ENCODE data around the gene FRMD5.
"Not testable (repeated sequence)": the region's sequence is repeated elsewhere in the genome, so short reads cannot be mapped to it uniquely, and the experiment has no call there.

The FRMD5 gene

DNA sequence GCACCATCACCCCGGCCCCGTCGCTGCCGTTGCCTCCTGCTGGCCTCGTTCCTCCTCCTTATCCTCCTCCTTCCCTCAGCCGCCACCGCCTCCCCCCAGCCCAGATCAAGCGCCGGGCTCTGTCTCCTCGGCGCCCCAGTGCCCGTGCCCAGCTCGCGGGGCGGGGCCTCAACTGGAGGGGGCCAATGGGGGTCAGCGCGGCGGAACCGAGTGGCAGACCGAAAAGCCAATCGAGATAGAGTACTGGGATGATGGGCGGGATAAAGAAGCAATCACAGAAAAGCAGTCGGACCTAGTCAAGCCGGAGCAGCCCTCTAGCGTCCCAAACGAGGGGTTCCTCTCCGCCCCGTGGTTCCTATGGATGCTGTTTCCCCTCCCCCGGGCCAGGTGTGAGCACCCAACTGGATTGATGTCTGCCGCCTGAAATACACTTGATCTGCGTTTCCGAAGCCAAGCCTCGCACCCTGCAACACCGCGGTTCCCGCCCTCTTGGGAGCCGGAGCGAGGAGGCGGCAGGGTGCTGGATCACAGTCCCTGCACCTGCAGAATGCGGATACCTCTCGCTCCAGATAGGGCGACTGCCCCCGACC is at the start of gene FRMD5:
Gene FRMD5 (minus strand): TSS at position 121 of the 590 bp plus-strand sequence.
- peak; percentile 92 for DNase-seq

DNA sequence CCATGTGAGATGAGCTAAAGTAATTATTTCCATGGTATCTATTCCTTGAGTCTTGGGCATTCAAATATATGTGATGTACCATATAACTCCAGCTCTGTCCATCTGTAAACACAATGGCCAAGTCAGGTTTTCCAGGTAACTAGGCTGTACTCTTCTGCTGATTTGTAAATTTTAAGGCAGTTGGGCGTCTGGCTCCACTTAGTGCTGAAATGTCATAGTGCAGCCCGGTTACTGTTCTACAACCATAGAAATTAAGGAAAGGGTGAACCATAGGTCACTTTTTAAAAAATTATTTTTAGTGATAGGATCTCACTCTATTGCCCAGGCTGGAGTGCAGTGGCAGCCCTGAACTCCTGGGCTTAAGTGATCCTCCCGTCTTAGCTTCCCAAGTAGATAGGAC is 48.8 kb upstream of the FRMD5 start:
- DNase-seq: no peak

DNA sequence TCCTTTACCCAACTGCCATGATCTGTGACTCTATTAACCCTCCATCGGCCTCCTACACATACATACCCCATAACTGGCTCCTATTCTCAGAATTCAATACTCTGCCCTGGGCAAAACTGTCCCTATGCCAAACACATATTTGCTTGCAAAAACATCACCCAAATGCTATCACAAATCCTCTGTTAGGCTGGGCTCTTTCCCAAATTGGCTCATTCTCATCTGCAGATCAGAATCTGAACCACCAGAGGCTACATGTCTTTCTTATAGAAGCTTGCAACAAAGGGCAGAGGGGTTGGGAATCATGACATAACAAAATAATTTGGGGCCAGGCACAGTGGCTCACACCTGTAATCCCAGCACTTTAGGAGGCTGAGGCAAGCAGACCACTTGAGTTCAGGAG is 48.1 kb upstream of the FRMD5 start:
- no peak for DNase-seq

DNA sequence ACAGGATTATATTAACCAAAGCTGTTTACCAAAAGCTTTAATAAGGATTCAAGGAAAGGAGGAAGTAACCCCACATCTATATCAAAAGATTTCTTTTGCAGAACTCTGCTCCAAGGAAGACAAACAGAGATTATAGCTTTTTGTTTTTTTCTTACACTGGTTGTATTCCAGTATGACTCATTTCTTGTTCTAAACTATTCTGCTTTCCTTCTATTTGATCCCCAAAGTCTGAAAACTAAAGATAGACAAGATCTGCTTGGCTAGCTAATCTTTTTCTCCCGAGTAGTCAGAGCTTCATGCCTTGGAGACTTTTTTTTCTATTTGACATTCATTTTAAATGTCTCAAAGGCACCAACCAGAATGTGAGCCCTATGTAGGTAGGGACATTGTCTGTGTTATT is 36.8 kb upstream of the FRMD5 start:
- DNase-seq: no peak

DNA sequence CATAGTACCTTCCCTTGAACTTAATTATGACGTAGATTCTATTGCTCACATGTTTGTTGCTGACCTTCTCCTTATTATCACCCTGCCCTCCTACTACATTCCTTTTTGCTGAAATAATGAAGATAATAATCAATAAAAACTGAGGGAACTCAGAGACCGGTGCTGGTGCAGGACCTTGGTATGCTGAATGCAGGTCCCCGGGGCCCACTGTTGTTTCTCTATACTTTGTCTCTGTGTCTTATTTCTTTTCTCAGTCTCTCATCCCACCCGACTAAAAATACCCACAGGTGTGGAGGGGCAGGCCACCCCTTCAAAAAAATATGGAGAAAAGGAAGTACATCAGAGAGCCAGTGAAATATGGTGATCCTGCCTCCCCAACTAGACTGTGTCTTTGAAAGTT is 34.2 kb upstream of the FRMD5 start:
- DNase-seq: not testable (repeated sequence)

DNA sequence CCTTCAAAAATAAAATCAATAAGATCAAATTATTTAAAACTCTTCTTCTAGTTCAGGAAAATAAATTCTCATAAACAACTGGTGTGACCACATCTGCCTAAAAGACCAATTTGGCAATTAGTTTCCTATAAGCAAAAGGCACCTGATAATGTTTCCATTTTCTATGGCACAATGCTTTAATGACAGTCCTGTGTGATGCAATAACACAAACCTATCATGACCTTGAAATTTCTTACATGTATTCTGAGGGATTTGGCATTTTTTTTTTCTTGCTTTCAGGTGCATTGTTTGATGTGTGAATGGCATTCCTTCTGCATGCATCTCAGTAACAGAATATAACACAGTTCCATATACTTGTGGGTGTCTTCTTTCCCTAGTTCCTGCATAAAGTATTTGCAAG is 32.5 kb upstream of the FRMD5 start:
- no peak for DNase-seq

DNA sequence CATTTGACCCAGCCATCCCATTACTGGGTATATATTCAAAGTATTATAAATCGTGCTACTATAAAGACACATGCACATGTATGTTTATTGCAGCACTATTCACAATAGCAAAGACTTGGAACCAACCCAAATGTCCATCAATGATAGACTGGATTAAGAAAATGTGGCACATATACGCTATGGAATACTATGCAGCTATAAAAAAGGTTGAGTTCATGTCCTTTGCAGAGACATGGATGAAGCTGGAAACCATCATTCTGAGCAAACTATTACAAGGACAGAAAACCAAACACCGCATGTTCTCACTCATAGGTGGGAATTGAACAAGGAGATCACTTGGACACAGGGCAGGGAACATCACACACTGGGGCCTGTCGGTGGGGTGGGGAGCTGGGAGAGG is 31.9 kb upstream of the FRMD5 start:
- not testable (repeated sequence) for DNase-seq

DNA sequence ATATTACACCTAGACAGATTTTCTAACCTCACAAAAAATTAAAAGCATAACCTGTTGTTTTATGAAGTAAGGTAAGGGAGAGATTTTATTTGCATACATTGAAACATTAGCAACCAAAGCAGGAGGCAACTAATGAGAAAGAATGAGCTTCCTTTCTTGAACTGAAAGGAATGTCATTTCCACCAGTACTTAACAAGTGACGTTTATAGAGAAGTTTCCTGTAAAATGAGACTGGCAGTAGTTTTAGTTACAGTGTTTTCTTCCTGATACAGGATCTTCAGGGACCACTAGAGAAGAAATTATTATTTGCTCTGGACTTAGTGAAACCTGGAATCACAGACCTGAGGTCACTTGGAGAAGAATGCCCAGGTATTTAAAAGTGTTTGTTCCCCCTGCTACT is 27.4 kb upstream of the FRMD5 start:
- DNase-seq: no peak

DNA sequence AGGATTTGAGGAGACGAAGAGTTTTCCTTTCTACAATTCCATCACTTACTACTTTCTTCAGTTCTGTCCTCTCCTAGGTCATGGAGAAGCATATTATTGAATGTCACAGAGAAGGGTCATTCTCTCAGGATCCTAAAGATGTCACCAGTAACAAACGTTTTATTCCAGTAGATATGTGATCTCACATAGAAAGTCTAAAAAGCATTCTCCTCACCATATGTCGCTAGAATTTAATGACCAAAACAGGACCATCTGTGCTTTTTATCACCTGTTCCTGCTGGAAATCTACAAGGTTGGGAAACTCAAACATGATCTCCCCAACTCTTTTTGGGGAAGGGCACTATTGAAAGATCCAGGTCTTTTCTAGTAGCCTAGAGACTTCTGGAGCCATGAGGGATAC is 24.0 kb upstream of the FRMD5 start:
- DNase-seq: no peak

DNA sequence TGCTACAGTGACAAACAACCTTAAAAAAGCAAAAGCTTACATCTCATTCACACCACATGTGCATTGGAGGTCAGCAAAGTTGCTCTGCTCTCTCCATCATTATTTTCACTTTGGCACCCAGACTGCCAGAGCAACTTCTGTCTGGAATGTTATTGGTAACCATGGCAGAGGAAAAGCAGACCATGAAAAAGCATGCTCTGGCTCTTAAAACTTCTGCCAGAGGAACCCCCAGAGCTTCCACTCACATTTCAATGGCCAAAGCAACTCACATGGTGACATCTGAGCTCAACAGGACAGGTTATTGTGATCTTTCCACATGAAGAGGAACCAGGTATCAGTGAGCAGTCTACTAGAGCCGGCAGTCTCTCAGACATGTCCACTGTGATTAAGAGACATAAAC is 21.9 kb upstream of the FRMD5 start:
- DNase-seq: no peak

DNA sequence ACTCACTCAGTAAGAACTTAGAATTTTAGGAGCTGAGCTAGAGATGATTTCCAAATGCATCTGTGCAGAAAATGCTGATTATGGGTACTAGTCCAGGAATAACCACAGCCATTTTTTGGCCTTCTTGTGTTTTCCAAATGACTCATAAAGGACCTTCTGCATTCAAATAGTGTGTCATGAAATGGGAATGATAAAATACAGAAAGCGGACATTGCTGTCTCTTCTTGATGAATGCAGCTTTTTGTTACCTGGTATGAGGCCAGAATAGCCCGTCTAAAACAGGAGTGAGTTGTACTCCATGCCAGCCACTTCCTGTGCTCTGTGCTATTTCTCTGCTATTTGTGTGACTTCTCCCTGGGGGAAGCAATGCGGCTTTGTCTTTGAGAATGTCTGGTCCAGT is 20.5 kb upstream of the FRMD5 start:
- DNase-seq: no peak

DNA sequence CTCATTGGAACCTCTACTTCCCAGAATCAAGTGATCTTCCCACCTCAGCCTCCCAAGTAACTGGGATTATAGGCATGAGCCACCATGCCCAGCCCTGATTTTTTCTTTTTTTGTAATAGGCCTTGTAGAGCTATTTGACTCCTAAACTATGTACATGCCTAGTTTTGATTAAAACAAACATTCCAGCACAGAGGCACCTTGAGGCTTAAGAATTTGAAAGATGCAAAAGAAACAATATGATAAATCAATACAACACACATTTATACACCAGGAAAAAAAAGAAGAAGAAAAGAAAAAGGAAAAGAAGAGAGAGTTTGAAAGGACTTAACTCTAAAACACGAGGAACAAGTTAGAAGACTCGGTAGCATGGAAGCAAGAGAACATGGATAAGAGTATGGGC is 13.9 kb upstream of the FRMD5 start:
- no peak for DNase-seq

DNA sequence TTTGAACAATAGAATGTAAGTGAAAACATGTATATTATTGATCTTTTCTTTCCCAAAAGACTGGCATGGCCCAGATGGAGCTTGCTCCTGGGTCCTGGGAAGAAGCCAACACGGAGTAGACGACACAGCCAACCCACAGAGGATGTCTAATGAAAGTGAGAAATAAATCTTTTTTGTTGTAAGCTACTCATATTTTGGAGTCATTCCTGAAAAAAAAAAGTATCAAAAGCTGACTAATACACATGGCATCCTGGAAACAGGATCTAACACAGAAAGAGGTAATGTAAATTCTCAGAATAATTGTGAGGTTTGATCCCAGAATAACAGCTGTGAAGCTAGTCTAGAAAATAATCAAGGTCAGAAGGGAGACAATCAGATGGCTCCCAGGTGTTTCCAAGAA is 12.6 kb upstream of the FRMD5 start:
- DNase-seq: no peak

DNA sequence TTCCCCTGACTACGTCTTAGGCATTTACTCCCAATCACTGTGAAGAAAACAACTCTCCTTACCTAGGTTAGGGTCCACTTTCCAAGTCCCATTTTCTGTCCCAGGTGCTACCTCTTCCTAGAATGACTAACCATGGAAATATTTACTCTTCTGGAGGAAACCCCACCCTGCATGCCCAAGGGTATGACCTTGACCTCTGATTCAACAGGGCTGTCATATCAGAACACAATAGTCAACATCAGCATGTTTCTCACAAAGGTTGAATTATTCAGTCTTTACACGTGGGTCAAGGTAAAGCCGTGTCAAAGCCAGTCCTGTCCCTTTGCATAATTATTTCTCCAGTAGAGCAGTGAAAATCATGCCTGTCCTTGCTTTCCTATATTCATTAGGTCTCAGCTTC is 4.3 kb upstream of the FRMD5 start:
- DNase-seq: no peak

DNA sequence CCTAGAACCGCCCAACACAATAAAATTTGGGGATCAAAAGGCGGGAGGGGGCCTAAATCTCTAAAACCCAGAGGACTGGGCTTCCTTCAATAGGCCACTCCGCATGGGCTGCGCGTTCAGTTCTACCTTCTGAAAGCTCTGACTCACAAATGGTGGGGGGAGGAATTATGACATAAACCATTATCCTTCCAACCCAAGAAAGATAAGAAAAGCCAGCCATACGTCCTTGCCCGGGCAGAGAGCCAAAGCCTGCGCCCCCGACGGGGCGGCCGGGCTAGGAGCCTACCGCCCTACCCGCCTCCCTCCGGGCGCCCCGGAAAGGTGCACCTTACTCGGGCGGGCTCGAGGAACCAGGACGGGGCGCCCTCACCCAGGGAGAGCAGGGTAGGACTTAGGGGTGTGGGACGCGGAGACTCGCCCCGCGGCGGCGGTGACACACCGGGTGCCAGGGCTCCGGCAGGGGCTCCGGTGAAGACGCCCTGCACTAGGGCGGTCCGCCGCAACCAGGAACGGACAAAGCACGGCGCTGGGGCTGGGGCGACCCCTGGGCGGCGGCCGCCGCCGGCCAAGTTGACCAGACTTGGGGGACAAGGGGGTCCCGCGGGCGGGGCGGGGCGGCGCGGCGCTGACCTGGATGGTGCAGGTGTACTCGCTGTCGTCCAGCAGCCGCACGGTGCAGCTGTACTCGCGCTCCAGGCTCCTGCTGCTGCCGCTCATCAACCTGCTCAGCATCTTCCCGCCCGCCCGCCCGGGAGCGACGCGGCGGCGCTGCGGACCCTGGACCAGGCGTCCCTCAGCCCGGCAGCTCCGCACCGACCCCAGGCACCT is 534 bp downstream of the FRMD5 start:
- no peak for DNase-seq

DNA sequence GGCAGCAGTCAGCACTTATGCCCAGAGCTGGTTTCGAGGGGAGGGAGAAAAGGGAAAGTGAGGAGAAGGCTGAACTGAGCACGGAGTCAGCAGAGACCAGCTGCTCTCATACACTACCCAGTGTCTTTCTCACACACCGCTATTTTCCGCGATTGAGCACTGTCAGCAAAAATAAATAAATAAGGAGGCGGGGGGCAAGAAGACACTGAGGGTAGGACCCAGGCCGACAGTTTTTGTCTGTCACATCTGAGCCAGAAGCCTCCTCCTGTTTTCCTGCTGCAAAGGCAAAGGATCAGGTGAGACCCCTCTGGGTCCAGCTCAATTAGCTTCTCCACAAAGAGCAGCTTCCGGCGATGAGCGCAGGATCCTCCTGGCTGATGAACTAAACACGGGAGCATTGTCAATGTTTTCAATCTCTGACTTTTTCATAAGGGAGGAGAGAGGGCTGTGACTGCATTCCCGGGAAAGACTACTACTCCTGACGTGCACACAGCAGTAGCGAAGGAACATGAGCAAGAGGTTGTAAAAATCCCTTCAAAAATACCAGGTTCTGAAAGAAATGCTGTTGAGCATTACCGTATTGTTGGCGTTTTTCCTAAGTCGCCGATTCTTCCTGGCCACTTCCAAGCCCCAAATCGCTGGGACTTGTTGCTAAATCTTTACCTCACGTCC is 1.3 kb downstream of the FRMD5 start:
- no peak for DNase-seq

DNA sequence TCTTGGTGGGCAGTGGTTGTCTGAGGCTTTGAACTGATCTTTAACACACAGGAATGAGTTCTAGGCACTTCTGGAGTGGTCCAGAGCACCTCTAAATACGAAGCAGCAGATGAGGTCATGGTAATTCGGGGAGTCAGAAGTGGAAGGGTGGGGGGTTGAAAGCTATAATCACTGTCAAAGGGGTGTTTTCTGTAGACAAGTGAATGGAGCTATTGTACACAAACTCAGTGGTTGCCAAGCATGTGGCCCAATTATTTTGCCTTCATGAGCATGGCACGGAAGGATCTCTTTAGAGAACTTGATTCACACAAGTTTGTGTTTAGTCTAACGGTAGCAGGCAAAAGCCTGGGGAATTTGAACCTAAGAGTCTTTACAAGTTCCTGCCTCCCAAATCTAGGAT is 6.3 kb downstream of the FRMD5 start:
- no peak for DNase-seq

DNA sequence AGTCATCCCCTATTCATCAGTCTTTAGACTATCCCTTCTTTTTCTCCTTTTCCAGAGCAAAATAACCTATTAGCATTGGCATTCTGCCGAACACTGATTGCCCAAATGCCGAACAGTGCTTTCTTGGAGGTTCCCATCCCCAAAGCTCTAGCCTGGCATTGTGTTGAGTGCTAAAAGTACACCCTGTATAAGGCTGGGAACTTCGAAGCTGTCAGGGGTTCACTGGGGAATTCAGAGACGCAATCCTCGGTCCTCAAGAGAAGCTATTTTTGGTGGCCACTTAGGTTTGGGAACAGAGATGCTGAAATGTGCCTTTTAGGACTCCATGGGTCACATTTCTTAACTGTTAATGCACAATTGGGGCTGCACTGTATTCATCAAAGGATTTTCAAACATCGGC is 8.4 kb downstream of the FRMD5 start:
- DNase-seq: no peak

DNA sequence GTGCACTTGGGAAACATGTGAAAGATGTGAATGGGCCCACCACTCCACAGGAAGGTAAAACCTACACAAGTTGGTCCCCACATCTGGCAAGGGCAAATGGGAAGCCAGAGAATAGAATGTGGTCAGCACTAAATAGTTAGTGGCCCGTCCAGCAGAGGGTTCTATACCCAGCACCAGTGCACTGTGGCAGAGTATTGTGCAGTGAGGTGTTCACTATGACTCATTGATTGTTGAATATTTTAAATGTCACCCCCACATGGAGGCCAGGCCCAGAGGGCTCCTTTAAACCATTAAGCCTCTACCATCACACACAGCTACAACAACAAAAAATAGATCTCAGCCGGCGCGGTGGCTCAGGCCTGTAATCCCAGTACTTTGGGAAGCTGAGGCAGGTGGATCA is 11.7 kb downstream of the FRMD5 start:
- no peak for DNase-seq

DNA sequence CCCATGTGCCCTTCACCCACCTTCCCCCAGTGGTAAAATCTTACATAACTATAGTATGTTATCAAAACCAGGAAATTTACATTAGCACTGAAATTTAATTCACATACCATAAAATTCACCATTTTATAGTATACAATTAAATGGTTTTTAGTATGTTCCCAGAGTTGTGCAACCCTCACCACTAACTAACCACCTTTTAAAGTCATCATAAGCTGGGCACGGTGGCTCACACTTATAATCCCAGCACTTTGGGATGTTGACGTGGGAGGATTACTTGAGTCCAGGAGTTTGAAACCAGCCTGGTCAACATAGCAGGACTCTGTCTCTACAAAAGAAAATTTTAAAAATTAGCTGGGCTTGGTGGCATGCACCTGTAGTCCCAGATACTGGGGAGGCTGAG is 13.7 kb downstream of the FRMD5 start:
- no peak for DNase-seq

DNA sequence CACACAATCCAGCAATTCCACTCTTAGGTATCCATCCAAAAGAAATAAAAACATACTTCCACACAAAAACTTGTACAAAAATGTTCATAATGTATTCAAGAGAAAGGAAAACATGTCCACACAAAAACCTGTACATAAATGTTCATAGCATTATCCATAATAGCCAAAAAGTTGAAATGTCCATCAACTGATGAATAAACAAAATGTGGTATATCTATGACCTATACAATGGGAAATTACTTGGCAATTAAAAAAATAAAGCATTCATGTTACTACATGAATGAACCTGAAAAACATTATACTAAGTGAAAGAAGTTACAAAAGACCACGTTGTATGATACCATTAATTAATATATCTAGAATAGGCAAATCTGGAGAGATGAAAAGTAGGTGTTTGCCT is 17.9 kb downstream of the FRMD5 start:
- DNase-seq: no peak

DNA sequence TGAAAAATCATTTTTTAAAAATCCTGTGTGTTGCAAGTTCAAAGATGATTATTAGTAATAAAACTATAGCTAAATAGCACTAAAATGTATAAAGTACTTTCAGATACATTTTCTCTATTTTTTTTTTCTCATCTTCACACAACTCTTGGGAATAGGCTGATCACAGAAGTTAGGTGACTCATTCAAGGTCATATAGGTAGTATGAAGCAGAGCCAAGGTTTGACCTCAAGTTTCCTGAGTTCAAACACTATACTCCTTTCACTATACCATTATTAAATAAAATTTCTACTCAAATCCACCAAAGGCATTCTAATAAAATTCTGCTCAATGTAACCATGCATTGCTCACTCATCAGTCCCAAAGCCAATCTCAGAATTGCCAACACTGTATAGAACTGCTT is 21.3 kb downstream of the FRMD5 start:
- DNase-seq: no peak

DNA sequence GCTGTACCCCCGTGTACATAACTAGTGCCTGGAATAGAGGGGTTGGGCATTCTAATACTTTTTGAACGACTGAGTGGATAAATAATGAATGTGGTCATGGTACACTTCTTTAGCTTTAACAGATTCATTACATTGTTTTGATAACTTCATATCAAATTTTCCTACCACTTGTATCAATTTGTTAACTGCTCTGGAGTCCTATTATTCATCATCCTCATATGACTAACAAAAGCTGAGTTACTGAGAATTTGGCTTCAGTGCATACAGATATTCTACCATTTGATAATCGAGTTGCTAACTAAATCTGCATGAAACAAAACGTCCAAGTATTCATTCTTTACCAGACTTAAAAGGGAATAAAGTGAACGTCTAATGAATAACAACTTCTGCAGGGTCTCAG is 31.7 kb downstream of the FRMD5 start:
- DNase-seq: no peak

DNA sequence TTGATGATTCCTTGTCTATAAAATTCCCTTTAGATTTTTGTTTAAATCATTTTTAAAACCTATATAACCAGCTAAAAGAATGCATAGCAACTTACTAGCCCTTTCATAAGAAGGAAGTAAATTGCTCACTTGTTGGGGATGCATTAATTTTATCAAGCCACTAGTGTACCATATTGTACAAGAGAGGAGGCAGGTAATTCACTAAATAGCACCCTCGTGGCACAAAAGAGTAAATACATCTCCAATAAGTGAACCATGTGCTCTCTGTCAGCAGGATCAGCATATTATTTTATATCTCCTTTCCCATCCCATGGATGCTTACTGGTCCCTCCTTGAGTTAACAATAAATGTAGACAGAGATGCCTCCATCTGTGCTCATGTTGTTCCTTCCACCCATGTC is 34.3 kb downstream of the FRMD5 start:
- no peak for DNase-seq

Data from right hindlimb (tissue), 1 donor.